Stimulated activated CD8-positive, alpha-beta memory T cell treated with anti-CD3 and anti-CD28 coated beads, Interleukin-12 subunit alpha, Interleukin-12 subunit beta, amount 100 ng/mL, for 24 hours (primary cell): ENCODE measurements around the gene SCAI.
"Not testable (repeated sequence)": the region's sequence is repeated elsewhere in the genome, so short reads cannot be mapped to it uniquely, and the experiment has no call there.

Experiments
- DNase-seq: peaks from one replicate; pipeline ENCODE4 v3.0.0-alpha.2; 2020; ENCODE audit errors: extremely low read depth

SCAI gene

DNA sequence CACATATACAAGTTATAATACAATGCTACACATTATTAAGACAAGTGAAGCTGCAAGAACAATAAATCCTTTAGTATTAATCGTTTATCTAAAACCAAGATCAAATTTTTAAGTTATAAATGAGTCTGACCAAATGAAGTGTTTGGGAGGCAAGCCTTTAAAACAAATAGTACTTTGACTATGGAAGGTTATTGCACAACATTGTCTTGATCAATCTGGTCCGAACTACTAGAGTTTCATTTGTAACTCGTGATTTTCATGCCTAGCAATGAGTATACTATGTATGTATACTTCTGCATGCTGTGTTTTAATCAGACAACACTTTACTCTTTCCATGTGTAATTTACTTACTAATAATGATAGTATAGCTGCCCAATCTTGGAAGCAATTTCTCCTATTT, 115.3 kb downstream of the SCAI start:
- DNase-seq = no peak

GRCh38 chr9:125024917-125025316, 118.4 kb downstream of the SCAI start:
- DNase-seq = no peak

- DNase-seq = no peak
These were observed 122.3 kb downstream of the SCAI start for GRCh38 chr9:125021069-125021468.

GRCh38 chr9:125015655-125016054, 127.7 kb downstream of the SCAI start:
- not testable (repeated sequence) for DNase-seq

- DNase-seq = not testable (repeated sequence)
These were observed 131.3 kb downstream of the SCAI start for GRCh38 chr9:125012013-125012412.

GRCh38 chr9:125008599-125008998, 134.7 kb downstream of the SCAI start:
- no peak for DNase-seq

- DNase-seq = no peak
These were observed 140.0 kb downstream of the SCAI start for GRCh38 chr9:125003332-125003731.

DNA sequence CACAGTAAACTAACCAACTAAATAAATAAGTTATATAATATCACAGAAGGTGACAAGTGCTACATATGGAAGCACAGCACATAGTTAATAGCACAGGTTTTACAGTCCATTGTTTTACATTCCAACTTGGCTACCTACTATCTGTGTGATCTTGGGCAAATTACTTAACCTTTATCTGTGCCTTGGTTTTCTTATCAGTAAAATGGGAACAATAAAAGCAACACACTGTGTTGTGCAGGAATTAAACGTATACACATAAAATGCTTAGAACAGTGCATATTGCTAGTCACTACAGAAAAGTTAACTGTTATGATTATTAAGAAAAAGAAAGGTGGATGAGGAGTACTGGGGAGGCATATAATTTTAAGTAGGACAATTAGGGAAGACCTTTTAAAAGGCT, 159.6 kb downstream of the SCAI start:
- no peak for DNase-seq

DNA sequence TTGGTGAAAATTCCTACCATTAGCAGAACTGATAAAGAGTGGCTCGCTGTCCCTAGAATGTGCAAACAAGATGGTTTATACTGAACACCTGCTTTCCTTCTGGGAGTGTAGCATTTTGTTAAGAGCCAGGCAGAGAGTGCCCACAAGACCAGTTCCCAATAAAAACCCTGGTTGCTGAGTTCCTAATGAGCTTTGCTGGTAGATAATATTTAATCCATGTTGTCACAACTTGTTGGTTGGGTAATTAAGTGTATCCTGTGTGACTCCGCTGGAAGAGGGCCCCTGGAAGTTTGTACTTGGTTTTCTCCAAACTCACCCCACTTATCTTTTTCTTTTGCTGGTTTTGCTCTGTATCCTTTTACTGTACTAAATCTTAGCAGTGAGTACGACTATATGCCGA, 162.9 kb downstream of the SCAI start:
- DNase-seq = no peak

- no peak for DNase-seq
These were observed 168.2 kb downstream of the SCAI start for GRCh38 chr9:124975131-124975530.

DNA sequence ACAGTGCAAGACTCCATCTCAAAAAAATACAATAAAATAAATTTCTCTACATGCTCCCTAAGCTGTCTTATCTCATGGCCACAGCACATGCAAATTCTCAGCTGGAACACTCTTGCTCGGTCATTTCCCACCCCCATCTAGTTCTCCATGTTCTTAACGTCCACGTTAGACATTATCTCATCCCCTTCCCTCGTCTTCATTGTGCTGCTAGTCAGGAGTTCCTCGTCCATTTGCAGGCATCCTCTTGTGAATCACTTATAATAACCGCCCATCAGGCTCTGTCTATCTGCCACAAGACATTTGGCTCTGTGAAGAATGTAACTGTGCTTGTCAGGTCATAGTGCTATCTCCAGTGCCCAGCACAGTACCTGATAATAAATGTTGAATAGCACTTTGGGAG, 169.5 kb downstream of the SCAI start:
- DNase-seq = no peak

- DNase-seq = no peak
These were observed 171.0 kb downstream of the SCAI start for GRCh38 chr9:124972241-124972770.

- DNase-seq = no peak
These were observed 173.9 kb downstream of the SCAI start for GRCh38 chr9:124969401-124969800.

GRCh38 chr9:124968238-124968637, 175.1 kb downstream of the SCAI start:
- DNase-seq = no peak

DNA sequence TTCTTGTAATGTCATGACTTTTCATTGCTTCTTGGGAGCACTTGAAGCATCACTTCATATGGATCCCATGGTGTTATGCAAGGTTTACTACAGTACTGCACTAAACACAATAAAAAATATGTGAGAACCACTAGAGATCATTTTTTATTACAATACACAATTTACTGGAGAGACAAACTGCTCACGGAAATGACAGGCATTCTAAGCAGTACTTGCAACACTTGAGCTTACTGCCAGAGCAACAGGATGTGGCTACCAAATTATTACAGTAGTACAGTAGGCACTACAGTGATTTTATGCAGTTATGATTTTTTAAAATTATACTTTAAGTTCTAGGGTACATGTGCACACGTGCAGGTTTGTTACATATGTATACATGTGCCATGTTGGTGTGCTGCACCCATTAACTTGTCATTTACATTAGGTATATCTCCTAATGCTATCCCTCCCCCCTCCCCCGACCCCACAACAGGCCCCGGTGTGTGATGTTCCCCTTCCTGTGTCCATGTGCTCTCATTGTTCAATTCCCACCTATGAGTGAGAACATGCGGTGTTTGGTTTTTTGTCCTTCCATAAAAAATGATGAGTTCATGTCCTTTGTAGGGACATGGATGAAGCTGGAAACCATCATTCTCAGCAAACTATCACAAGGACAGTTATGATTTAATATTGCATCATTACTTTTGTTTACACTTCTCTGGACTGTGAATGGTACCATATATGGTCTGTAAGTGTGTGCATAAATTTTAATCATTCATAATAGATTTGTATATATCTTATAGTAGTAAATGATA, 177.4 kb downstream of the SCAI start:
- not testable (repeated sequence) for DNase-seq

- no peak for DNase-seq
These were observed 178.7 kb downstream of the SCAI start for GRCh38 chr9:124964604-124965003.

DNA sequence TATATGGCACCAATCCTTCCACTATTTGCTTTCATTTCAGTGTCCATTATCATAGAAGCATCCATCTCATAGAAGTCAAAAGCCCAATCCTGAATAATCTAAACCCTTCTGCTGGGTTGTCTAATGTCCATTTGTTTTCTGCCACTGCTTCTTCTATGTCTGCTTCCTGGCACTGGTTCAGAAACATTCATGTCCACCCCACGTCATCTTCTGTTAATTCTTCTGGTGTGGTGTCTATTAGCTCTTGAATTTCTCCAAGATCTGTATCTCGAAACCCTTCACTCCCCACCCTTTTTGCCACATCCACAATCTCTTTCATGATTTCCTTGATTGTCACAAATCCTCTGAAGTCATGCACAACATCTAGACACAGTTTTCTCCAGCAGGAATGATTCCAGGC, 179.3 kb downstream of the SCAI start:
- no peak for DNase-seq

DNA sequence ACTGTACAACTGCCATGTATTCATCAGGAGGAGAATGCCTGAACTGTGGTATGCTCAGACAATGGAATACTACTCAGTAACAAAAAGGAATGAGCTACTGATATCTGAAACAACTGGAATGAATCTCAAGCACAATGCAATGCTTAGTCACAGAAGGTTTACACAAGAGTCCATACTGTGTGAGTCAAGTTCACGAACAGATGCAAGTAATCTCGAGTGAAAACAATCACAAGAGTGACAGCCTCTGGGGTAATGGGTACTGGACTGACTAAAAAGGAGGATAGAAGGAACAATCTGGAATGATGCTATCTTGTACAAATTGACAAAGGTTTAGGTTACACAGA, 182.9 kb downstream of the SCAI start:
- no peak for DNase-seq

GRCh38 chr9:124959671-124960408, 183.5 kb downstream of the SCAI start:
- DNase-seq = not testable (repeated sequence)

GRCh38 chr9:124954255-124954654, 189.1 kb downstream of the SCAI start:
- no peak for DNase-seq

DNA sequence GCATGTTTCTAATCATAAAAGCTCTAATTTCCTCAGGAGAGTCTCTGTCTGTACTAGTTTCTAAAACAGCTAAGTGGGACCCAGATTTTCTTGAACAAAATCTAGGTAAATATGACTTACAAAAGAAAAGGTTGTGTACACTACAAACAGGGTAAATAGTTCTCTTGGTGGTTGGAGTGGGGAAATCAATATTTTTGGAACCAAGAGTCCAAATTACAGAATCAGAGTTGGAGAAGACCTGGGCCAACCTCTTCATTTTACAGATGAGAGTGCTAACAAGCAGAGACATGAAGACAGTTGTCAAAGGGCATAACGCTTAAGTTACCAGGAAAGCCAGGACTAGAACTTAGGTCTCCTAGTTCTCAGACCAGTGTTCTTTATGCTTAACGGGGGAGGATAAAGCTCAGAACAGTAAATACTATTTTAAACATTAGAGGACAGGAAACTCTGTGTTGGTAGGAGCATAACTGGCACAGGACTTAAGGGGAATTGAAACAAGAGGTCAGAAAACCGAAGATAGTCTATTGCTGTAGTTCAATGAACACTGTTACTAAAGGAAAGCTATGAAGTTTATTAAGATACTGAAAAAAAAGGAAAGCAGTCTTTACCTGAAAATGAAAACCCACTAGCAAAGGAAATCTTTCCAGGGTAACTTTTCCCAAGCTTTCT, 193.1 kb downstream of the SCAI start:
- DNase-seq = no peak

DNA sequence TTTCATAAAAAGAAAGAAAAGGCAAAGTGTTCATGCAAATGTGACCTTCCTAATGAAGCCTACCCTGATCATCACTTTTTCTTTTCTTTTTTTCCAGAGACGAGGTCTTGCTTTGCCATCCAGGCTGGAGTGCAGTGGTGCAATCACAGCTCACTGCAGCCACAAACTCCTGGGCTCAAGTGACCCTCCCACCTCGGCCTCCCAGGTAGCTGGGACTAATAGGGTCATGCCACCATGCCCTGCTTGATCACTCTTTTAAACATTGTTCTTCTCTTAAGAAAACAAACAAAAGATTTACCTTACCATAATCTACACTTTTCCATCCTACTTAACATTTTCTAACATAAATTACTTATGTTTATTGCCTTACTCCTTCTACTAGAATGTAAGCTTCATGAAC, 193.9 kb downstream of the SCAI start:
- DNase-seq = no peak
